Left lung (tissue), 10 donors: ENCODE measurements around the gene LNX2. TPM values are rescaled to one million over a fixed set of nuclear protein-coding genes. Genes with fewer than 3 reads are reported as not detected.
A peak's percentile ranks its signal among the peaks of the same experiment; 100 is the strongest.

Source experiments
- ATAC-seq: fragments of 200-7000 bp; cut with Tn5 transposase; one replicate; pipeline ENCODE4 v1.9.1; 2020; ENCODE audit warnings: moderate library complexity
- DNase-seq, 4 donors: peaks; one replicate each; pipeline ENCODE4 v3.0.0-alpha.2; 2013 to 2020
- H3K27ac ChIP-seq, 2 donors: fragments of 200-600 bp; sonication (generic) in 1 of 2; one replicate each; pipeline versions ENCODE4 v1.5.0 to v1.8.0; 2020 to 2021
- H3K27me3 ChIP-seq, 2 donors: fragments of 200-600 bp; sonication (generic) in 1 of 2; one replicate each; pipeline versions ENCODE4 v1.5.0 to v1.8.0; 2020 to 2021
- H3K36me3 ChIP-seq, 2 donors: fragments of 200-600 bp; sonication (generic) in 1 of 2; one replicate each; pipeline versions ENCODE4 v1.5.0 to v1.8.0; 2020 to 2021
- H3K4me1 ChIP-seq, 2 donors: fragments of 200-600 bp; one replicate each; pipeline ENCODE4 v1.8.0; 2021
- H3K4me3 ChIP-seq, 2 donors: fragments of 200-600 bp; sonication (generic) in 1 of 2; one replicate each; pipeline versions ENCODE4 v1.5.0 to v1.8.0; 2020 to 2021; ENCODE audit warnings: mild to moderate bottlenecking in 1 of 2
- H3K9me3 ChIP-seq, 2 donors: fragments of 200-600 bp; sonication (generic) in 1 of 2; one replicate each; pipeline versions ENCODE4 v1.5.0 to v1.8.0; 2020 to 2021
- intact Hi-C, 2 donors: fragments of 100-400 bp; cut with DNase I; formaldehyde crosslinking; loops; one replicate each; pipeline versions ENCODE4 v1.11.2 to v1.14.2; 2022
- polyA plus RNA-seq, 6 donors: library from polyadenylated mRNA; unstranded; fragments of 120-200 nt; gene quantifications; one replicate each; pipeline ENCODE4 v1.2.1, GENCODE V29; 2013; ENCODE audit not compliant: insufficient read length in 6 of 6
- total RNA-seq, 2 donors: library from RNA; stranded (reverse); fragmentation: NEBNext Ultra II Directional; extraction: Animal tissue kit (Norgen Biotek cat#: 25700); gene quantifications; one replicate each; pipeline ENCODE4 v1.2.1, GENCODE V29; 2021
- TF ChIP-seq, protein P1 (sequence below), 2 donors: fragments of 200-600 bp; sonication (generic) in 1 of 2; IDR thresholded peaks; one replicate each; pipeline versions ENCODE4 v1.5.0 to v1.8.0; 2021; ENCODE audit warnings: antibody characterized with exemption in 2 of 2
- donor health status: DM: no; HTN: yes; CAD: no.
- donor health status: DM: no; HTN: no; CAD: no.

LNX2 gene
- total and polyA plus RNA-seq, 8 donors = 16.0 to 25.9 (median 17.8) TPM

DNA sequence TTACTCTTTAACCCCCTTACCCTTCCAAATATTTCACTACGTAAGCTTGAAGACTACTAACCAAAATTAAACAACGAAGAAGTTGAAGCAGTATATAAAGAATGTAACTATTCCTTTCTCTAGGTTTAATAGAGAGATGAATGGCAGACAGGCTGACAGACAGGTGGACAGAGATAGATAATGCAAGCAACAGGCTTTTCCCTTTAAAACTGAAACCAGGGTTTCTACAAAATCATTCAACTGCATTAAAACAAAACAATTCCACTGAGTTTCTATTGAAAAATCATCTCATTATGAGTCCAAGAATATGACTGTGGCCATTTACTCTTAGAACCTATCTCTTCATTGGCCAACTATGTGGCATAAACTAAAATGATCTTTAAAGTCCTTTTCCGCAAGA lies 15.2 kb downstream of the LNX2 start:
- TF ChIP-seq, protein P1, sequence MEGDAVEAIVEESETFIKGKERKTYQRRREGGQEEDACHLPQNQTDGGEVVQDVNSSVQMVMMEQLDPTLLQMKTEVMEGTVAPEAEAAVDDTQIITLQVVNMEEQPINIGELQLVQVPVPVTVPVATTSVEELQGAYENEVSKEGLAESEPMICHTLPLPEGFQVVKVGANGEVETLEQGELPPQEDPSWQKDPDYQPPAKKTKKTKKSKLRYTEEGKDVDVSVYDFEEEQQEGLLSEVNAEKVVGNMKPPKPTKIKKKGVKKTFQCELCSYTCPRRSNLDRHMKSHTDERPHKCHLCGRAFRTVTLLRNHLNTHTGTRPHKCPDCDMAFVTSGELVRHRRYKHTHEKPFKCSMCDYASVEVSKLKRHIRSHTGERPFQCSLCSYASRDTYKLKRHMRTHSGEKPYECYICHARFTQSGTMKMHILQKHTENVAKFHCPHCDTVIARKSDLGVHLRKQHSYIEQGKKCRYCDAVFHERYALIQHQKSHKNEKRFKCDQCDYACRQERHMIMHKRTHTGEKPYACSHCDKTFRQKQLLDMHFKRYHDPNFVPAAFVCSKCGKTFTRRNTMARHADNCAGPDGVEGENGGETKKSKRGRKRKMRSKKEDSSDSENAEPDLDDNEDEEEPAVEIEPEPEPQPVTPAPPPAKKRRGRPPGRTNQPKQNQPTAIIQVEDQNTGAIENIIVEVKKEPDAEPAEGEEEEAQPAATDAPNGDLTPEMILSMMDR (IDR thresholded peaks at IDR 0.05) = no peak
- no peaks in the 10 kb centered on the region for H3K9me3 ChIP-seq

DNA sequence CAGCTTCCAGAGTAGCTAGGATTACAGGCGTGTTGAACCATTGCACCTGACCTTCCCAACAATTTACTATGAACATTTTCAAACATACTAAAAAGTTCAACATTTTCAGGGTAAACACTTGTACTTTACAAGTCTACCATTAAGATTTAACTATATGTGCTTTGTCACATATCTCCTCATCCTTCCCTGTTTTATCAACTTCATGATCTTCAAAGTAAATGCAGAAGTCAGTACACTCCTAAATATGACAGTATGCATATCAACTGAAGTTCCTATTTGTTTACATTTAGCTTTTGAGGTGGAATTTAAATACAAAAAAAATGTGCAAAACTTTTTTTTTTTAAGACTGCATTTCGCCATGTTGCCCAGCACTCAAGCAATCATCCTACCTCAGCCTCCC lies 18.5 kb downstream of the LNX2 start:
- ATAC-seq (no peak), DNase-seq (no peak)
- H3K27ac ChIP-seq = no peak overlapping the region
- H3K27me3 ChIP-seq = no peaks in the 10 kb centered on the region
- TF ChIP-seq, protein P1 (IDR thresholded peaks at IDR 0.05) = no peak
- H3K36me3 ChIP-seq = no peaks in the 10 kb centered on the region
- peaks cover 4 to 19% of the 10 kb centered on the region in 2 donors for H3K4me1 ChIP-seq
- H3K4me3 ChIP-seq = no peak overlapping the region
- intact Hi-C loops = no loop called here
- no peaks in the 10 kb centered on the region for H3K9me3 ChIP-seq

More for the DNA sequence above, 15.2 kb downstream of the LNX2 start:
- ATAC-seq = no peak
- intact Hi-C loops = no loop called here
- Histone ChIP-seq H3K36me3 (no peaks in the 10 kb centered on the region), H3K4me3 (no peak overlapping the region), H3K27ac (no peak overlapping the region), H3K27me3 (no peaks in the 10 kb centered on the region), H3K4me1 (peaks cover 4 to 35% of the 10 kb centered on the region in 2 donors)
- DNase-seq = no peak

GRCh38 chr13:27601208-27601607 lies 19.1 kb downstream of the LNX2 start:
- H3K27me3 ChIP-seq = no peaks in the 10 kb centered on the region
- no peak overlapping the region for H3K4me3 ChIP-seq
- no peaks in the 10 kb centered on the region for H3K9me3 ChIP-seq
- H3K36me3 ChIP-seq = no peaks in the 10 kb centered on the region
- no peak for ATAC-seq
- intact Hi-C loops = no loop called here
- peaks cover 4 to 13% of the 10 kb centered on the region in 2 donors for H3K4me1 ChIP-seq
- no peak overlapping the region for H3K27ac ChIP-seq
- no peak for DNase-seq
- TF ChIP-seq, protein P1 (IDR thresholded peaks at IDR 0.05) = no peak

DNA sequence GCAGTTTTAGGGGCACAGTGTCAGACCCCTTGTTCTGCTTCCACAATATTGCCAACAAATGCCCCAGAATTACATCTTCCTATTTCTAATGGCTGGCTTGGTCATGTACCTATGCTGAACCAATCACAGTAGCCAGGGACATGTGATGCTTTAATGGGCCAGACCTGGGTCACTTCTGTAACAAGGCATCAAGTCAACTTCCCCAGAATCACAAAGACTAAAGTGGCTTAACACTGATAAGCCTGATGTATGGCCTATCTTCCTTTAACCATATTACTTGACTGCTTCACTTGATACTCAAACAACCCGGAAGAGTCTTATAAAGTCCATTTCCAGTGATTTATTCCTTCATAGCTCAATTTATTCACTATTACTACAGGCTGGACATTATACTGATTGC lies 19.6 kb downstream of the LNX2 start:
- Histone ChIP-seq H3K4me1 (peaks cover 4 to 8% of the 10 kb centered on the region in 2 donors), H3K27me3 (no peaks in the 10 kb centered on the region), H3K36me3 (no peaks in the 10 kb centered on the region), H3K4me3 (no peak overlapping the region), H3K27ac (no peak overlapping the region), H3K9me3 (no peaks in the 10 kb centered on the region)
- intact Hi-C loops = no loop called here
- DNase-seq (no peak), ATAC-seq (no peak)
- TF ChIP-seq, protein P1 (IDR thresholded peaks at IDR 0.05) = no peak

DNA sequence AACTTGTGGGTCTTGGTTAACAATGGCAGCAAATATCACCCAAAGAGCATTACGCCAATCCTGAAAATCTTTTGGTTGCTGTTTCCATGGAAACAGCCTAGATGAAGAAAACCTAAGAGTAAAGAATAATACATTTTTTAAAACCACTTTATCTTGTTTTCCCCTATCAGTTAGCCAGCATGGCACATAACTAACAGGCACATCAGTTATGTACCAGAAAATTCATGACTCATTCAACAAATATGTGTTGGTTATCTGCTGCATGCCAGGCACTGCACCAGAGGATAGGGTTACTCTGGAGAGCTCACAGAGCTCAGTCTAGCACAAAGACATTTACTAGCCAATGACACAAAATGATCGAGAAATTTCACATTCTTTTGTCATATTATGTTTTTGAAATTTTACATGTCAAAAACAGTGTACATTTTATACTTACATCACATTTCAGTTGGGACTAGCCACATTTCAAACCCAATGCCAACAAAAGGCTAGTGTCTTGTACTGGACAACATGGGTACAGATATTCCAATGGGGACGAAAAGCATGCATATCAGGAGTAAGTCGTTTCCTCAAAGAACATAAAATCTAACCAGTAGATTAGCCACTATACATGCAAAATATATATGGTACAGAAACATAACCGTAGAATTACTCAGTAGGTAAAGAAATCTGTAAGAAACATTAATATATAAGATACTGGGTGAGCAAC lies 20.3 kb downstream of the LNX2 start:
- ATAC-seq (peak; percentile 83), DNase-seq (no peak)
- no peaks in the 10 kb centered on the region for H3K27me3 ChIP-seq
- no peak overlapping the region for H3K27ac ChIP-seq
- no peaks in the 10 kb centered on the region for H3K9me3 ChIP-seq
- no peaks in the 10 kb centered on the region for H3K36me3 ChIP-seq
- H3K4me3 ChIP-seq = no peak overlapping the region
- intact Hi-C loops = no loop called here
- peaks cover 0 to 6% of the 10 kb centered on the region in 2 donors for H3K4me1 ChIP-seq
- TF ChIP-seq, protein P1 (IDR thresholded peaks at IDR 0.05) = no peak
